Endodermal cell (in vitro differentiated cells): ENCODE results near the gene ACADL. TPM values are rescaled to one million over a fixed set of nuclear protein-coding genes. Genes with fewer than 3 reads are reported as not detected.

ENCODE experiments used
- DNase-seq: peaks from one replicate; pipeline ENCODE4 v3.0.0-alpha.2; 2017
- H3K27ac ChIP-seq: 2 replicates; pipeline ENCODE4 v1.5.1; 2013; ENCODE audit warnings: mild to moderate bottlenecking, low read depth, low read length, moderate library complexity
- H3K27me3 ChIP-seq: 2 replicates; pipeline ENCODE4 v1.6.1; 2013; ENCODE audit warnings: mild to moderate bottlenecking, low read length, moderate library complexity; ENCODE audit not compliant: insufficient read depth, control insufficient read depth, poor library complexity, severe bottlenecking
- H3K36me3 ChIP-seq: 2 replicates; pipeline ENCODE4 v1.7.0; 2013; ENCODE audit warnings: mild to moderate bottlenecking, low read length, moderate library complexity; ENCODE audit not compliant: control insufficient read depth, insufficient read depth
- H3K4me1 ChIP-seq: one replicate; pipeline ENCODE4 v1.7.0; 2013; ENCODE audit warnings: low read length; ENCODE audit not compliant: control insufficient read depth, insufficient read depth
- H3K4me3 ChIP-seq: 2 replicates; pipeline ENCODE4 v1.5.1; 2013; ENCODE audit warnings: mild to moderate bottlenecking, low read length, moderate library complexity
- H3K9ac ChIP-seq: 2 replicates; pipeline ENCODE4 v1.6.1; 2013; ENCODE audit warnings: mild to moderate bottlenecking, low read length, moderate library complexity; ENCODE audit not compliant: poor library complexity, severe bottlenecking; ENCODE audit errors: extremely low read depth
- H3K9me3 ChIP-seq: 2 replicates; pipeline ENCODE4 v1.6.1; 2013; ENCODE audit warnings: mild to moderate bottlenecking, low read length, moderate library complexity; ENCODE audit not compliant: control insufficient read depth
- H3K27ac Mint-ChIP-seq: 2 replicates; pipeline ENCODE4 v1.8.0; 2020; ENCODE audit warnings: mixed read lengths
- H3K27me3 Mint-ChIP-seq: 2 replicates; pipeline ENCODE4 v1.8.0; 2021; ENCODE audit warnings: mild to moderate bottlenecking, mixed read lengths; ENCODE audit not compliant: insufficient read depth
- H3K36me3 Mint-ChIP-seq: 2 replicates; pipeline ENCODE4 v1.8.0; 2020; ENCODE audit warnings: low read depth, mixed read lengths
- H3K4me1 Mint-ChIP-seq: 2 replicates; pipeline ENCODE4 v1.8.0; 2020; ENCODE audit warnings: mixed read lengths
- H3K4me3 Mint-ChIP-seq: 2 replicates; pipeline ENCODE4 v1.8.0; 2020; ENCODE audit warnings: mild to moderate bottlenecking, moderate library complexity, mixed read lengths
- H3K9me3 Mint-ChIP-seq: 2 replicates; pipeline ENCODE4 v1.8.0; 2020; ENCODE audit warnings: mild to moderate bottlenecking, mixed read lengths
- WGBS, 2 experiments: methylation state at CpG; one replicate each; pipeline versions ENCODE4 v1.1.5 to v1.1.7; 2013; ENCODE audit warnings: missing lambda C conversion rate in 2 of 2, mixed read lengths in 1 of 2; ENCODE audit not compliant: insufficient coverage in 1 of 2, insufficient read length in 1 of 2; 5-methylcytosine and 5-hydroxymethylcytosine counted together
- total RNA-seq, 2 donors: library from RNA; stranded (reverse); fragmentation: NEBNext Ultra II Directional in 1 of 2; extraction: Animal tissue kit (Norgen Biotek cat#: 25700) in 1 of 2; gene quantifications; 2 replicates in 1 of 2; 3 replicates in 1 of 2; pipeline ENCODE4 v1.2.1, GENCODE V29; 2021
- TF ChIP-seq, protein P1 (sequence below): fragments of 200-600 bp; sonication (generic); conservative IDR thresholded peaks from 2 replicates; pipeline ENCODE4 v1.5.0; 2021; ENCODE audit warnings: antibody characterized with exemption, mild to moderate bottlenecking

ACADL gene
- total RNA-seq, 2 donors from 2014 or later: 0.66 to 1.1 TPM

DNA sequence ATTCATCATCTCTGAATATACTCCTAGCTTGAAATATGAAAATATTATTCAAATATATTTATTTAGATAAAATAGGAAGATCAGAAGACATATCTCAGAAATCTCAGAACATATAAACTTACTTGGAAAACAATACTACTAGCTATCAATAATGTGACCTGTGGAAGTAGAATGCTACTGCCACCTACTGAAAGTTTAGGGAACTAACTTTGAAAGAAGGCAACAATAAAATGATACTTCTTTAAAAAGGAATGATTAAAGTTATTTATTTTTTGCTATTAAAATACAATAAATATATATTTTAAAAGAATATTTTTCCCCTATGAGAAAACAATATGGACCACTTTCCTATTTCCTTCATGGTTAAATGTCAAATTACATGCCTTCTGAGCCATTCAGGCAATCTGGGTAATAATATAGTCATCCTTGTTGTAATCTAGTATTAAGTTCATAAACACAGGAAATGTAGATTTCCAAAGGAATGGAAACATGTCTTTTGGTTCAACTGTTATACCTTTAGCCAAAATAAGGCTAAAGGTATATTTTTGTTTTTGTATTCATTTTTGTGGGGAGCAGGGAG lies 26.0 kb downstream of the ACADL start:
- Mint-ChIP-seq H3K27me3 (peaks cover 6% of the 10 kb centered on the region), H3K9me3 (no peaks in the 10 kb centered on the region), H3K4me1 (peaks cover 2% of the 10 kb centered on the region), H3K27ac (no peak overlapping the region), H3K36me3 (no peaks in the 10 kb centered on the region), H3K4me3 (no peak overlapping the region)
- TF ChIP-seq, protein P1, sequence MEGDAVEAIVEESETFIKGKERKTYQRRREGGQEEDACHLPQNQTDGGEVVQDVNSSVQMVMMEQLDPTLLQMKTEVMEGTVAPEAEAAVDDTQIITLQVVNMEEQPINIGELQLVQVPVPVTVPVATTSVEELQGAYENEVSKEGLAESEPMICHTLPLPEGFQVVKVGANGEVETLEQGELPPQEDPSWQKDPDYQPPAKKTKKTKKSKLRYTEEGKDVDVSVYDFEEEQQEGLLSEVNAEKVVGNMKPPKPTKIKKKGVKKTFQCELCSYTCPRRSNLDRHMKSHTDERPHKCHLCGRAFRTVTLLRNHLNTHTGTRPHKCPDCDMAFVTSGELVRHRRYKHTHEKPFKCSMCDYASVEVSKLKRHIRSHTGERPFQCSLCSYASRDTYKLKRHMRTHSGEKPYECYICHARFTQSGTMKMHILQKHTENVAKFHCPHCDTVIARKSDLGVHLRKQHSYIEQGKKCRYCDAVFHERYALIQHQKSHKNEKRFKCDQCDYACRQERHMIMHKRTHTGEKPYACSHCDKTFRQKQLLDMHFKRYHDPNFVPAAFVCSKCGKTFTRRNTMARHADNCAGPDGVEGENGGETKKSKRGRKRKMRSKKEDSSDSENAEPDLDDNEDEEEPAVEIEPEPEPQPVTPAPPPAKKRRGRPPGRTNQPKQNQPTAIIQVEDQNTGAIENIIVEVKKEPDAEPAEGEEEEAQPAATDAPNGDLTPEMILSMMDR: peak; percentile 91
- H3K27me3 ChIP-seq: no peaks in the 10 kb centered on the region
- no peak overlapping the region for H3K27ac ChIP-seq
- H3K9ac ChIP-seq: no peak overlapping the region
- no peak overlapping the region for H3K4me3 ChIP-seq
- H3K9me3 ChIP-seq: no peaks in the 10 kb centered on the region
- H3K4me1 ChIP-seq: no peaks in the 10 kb centered on the region
- no peak for DNase-seq
- H3K36me3 ChIP-seq: no peaks in the 10 kb centered on the region

DNA sequence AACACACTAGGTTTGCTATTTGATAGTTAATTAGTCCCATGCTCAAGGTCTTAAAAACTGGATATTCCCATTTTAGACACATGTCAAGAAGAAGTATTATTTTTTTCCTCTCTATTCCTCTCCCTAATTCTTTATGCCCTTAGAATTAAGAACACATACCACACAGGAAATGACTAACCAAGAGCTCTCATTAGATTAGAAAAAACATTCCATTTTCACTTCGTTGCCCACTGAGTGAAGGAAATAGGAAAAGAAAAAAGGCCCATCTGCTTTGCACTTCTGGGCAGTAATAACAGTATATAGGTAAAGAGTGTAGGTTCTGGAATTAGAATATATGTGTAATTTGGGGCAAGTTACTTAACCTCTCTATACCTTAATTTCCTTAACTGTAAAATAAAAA lies 26.9 kb downstream of the ACADL start:
- H3K36me3 Mint-ChIP-seq: no peaks in the 10 kb centered on the region
- Histone ChIP-seq H3K4me1 (no peaks in the 10 kb centered on the region), H3K36me3 (no peaks in the 10 kb centered on the region), H3K27me3 (no peaks in the 10 kb centered on the region), H3K9ac (no peak overlapping the region), H3K4me3 (no peak overlapping the region), H3K27ac (no peak overlapping the region), H3K9me3 (no peaks in the 10 kb centered on the region)
- H3K27ac Mint-ChIP-seq: no peak overlapping the region
- no peak for DNase-seq
- H3K4me1 Mint-ChIP-seq: peaks cover 2% of the 10 kb centered on the region
- no peaks in the 10 kb centered on the region for H3K9me3 Mint-ChIP-seq
- H3K4me3 Mint-ChIP-seq: no peak overlapping the region
- peaks cover 6% of the 10 kb centered on the region for H3K27me3 Mint-ChIP-seq
- 20% methylated on average over 1 of the region's 1 CpG; no CpG with 5 or more reads in 1 of the 2 experiments for WGBS, 2 experiments
- TF ChIP-seq, protein P1: no peak

DNA sequence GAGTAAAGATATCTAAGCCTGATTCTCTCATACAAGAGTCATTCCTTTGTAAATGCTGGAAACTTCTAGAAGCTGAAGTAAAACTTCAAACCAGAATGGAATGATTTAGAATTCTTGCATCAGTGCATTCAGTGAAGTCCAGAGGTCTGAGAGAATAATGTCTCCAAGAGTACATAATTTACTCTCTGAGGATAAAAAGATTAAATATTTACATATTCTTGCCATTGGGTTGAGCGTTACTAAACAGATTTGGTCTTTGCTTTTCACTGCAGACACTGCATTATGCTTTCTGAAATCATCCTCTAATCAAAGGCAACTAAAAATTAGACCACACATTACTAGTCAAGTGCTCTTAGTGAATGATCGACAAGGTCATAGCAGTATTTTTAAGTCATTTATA lies 27.5 kb downstream of the ACADL start:
- no peak overlapping the region for H3K4me3 Mint-ChIP-seq
- peaks cover 2% of the 10 kb centered on the region for H3K4me1 Mint-ChIP-seq
- DNase-seq: no peak
- Histone ChIP-seq H3K36me3 (no peaks in the 10 kb centered on the region), H3K27ac (no peak overlapping the region), H3K4me1 (no peaks in the 10 kb centered on the region), H3K9me3 (no peaks in the 10 kb centered on the region), H3K9ac (no peak overlapping the region), H3K27me3 (no peaks in the 10 kb centered on the region), H3K4me3 (no peak overlapping the region)
- 94 to 100% methylated on average over 1 of the region's 2 CpGs for WGBS, 2 experiments
- peaks cover 6% of the 10 kb centered on the region for H3K27me3 Mint-ChIP-seq
- H3K9me3 Mint-ChIP-seq: no peaks in the 10 kb centered on the region
- H3K36me3 Mint-ChIP-seq: no peaks in the 10 kb centered on the region
- H3K27ac Mint-ChIP-seq: no peak overlapping the region
- TF ChIP-seq, protein P1: no peak
